ENCODE results near the gene RAI1.

- no peak for TF ChIP-seq SP4 (IDR thresholded peaks at IDR 0.05; ENCODE audit: low read length)
- TF ChIP-seq KDM1A (IDR thresholded peaks at IDR 0.05; ENCODE audit: borderline replicate concordance, low read length) = no peak
- TF ChIP-seq FOSL1 (IDR thresholded peaks at IDR 0.05; ENCODE audit: insufficient read depth, low read depth, low read length) = no peak
- TF ChIP-seq CTCF (IDR thresholded peaks at IDR 0.05; ENCODE audit: control extremely low read depth in 1 of 3, insufficient read depth in 1 of 3, low read depth in 1 of 3, low read length in 3 of 3) = no peak
- no peak for TF ChIP-seq NANOG (IDR thresholded peaks at IDR 0.05; ENCODE audit: insufficient read depth, low read depth, low read length, poor library complexity, severe bottlenecking)
- TF ChIP-seq JUN (IDR thresholded peaks at IDR 0.05; ENCODE audit: low read depth, low read length) = no peak
These were observed 160.4 kb downstream of the RAI1 start for GRCh38 chr17:17841601-17842025.

All from H1 (cell line).